ENCODE data around the gene TUBG2.

Gene TUBG2

GRCh38 chr17:42682722-42683403, 23.8 kb downstream of the TUBG2 start:
- peak; percentile 62 for DNase-seq (ENCODE audit: low read depth)
- H3K4me3 ChIP-seq (ENCODE audit: control insufficient read depth, low read depth, low read length), result peak overlapping the region; percentile 64
- no peak for TF ChIP-seq CTCF (conservative IDR thresholded peaks at IDR 0.05; ENCODE audit: control insufficient read depth, insufficient read depth, low read depth, low read length)

GRCh38 chr17:42683407-42684034, 24.4 kb downstream of the TUBG2 start:
- peak; percentile 31 for DNase-seq (ENCODE audit: low read depth)
- TF ChIP-seq CTCF (conservative IDR thresholded peaks at IDR 0.05; ENCODE audit: control insufficient read depth, insufficient read depth, low read depth, low read length), result no peak
- peak overlapping the region; percentile 64 for H3K4me3 ChIP-seq (ENCODE audit: control insufficient read depth, low read depth, low read length)

GRCh38 chr17:42684929-42685556, 26.0 kb downstream of the TUBG2 start:
- no peak for TF ChIP-seq CTCF (conservative IDR thresholded peaks at IDR 0.05; ENCODE audit: control insufficient read depth, insufficient read depth, low read depth, low read length)
- H3K4me3 ChIP-seq (ENCODE audit: control insufficient read depth, low read depth, low read length), result no peak overlapping the region

GRCh38 chr17:42685831-42686230, 26.7 kb downstream of the TUBG2 start:
- H3K4me3 ChIP-seq (ENCODE audit: control insufficient read depth, low read depth, low read length), result no peak overlapping the region
- DNase-seq (ENCODE audit: low read depth), result no peak
- TF ChIP-seq CTCF (conservative IDR thresholded peaks at IDR 0.05; ENCODE audit: control insufficient read depth, insufficient read depth, low read depth, low read length), result no peak

More at GRCh38 chr17:42684929-42685556, 26.0 kb downstream of the TUBG2 start:
- DNase-seq (ENCODE audit: low read depth), result no peak

GRCh38 chr17:42686520-42687128, 27.5 kb downstream of the TUBG2 start:
- TF ChIP-seq CTCF (conservative IDR thresholded peaks at IDR 0.05; ENCODE audit: control insufficient read depth, insufficient read depth, low read depth, low read length), result no peak
- no peak overlapping the region for H3K4me3 ChIP-seq (ENCODE audit: control insufficient read depth, low read depth, low read length)
- DNase-seq (ENCODE audit: low read depth), result no peak

- TF ChIP-seq CTCF (conservative IDR thresholded peaks at IDR 0.05; ENCODE audit: control insufficient read depth, insufficient read depth, low read depth, low read length), result no peak
- no peak for DNase-seq (ENCODE audit: low read depth)
- no peak overlapping the region for H3K4me3 ChIP-seq (ENCODE audit: control insufficient read depth, low read depth, low read length)
Measured at GRCh38 chr17:42687707-42688320, 28.7 kb downstream of the TUBG2 start.

Measured in fibroblast of mammary gland (primary cell).